CD1c-positive myeloid dendritic cell (primary cell): ENCODE measurements around the gene PLEKHH2.
"Not testable (repeated sequence)": the region's sequence is repeated elsewhere in the genome, so short reads cannot be mapped to it uniquely, and the experiment has no call there.

Experiments
- DNase-seq: peaks from one replicate; pipeline ENCODE4 v3.0.0-alpha.2; 2016; ENCODE audit errors: extremely low spot score

PLEKHH2 gene

GRCh38 chr2:43637030-43637803 is at the start of gene PLEKHH2:
Gene PLEKHH2 (plus strand): TSS chr2:43637260. CDS start chr2:43644674, 7,414 bp downstream.
- peak; percentile 74 for DNase-seq

GRCh38 chr2:43592443-43592842 is 44.6 kb upstream of the PLEKHH2 start:
- DNase-seq = no peak

GRCh38 chr2:43593254-43593653 is 43.8 kb upstream of the PLEKHH2 start:
- no peak for DNase-seq

- DNase-seq = no peak
Measured at GRCh38 chr2:43594875-43595274, 42.2 kb upstream of the PLEKHH2 start.

GRCh38 chr2:43595603-43596412 is 41.3 kb upstream of the PLEKHH2 start, which contains the start of gene THADA:
Gene THADA (minus strand): TSS chr2:43596038. CDS start chr2:43592392, 3,646 bp downstream.
- DNase-seq = peak; percentile 99

GRCh38 chr2:43600596-43600995 is 36.5 kb upstream of the PLEKHH2 start:
- not testable (repeated sequence) for DNase-seq

- no peak for DNase-seq
Measured at GRCh38 chr2:43604674-43605073, 32.4 kb upstream of the PLEKHH2 start.

GRCh38 chr2:43605079-43605655 is 31.9 kb upstream of the PLEKHH2 start:
- peak; percentile 18 for DNase-seq

- no peak for DNase-seq
Measured at GRCh38 chr2:43605851-43606250, 31.2 kb upstream of the PLEKHH2 start.

GRCh38 chr2:43609290-43609918 is 27.7 kb upstream of the PLEKHH2 start:
- peak; percentile 63 for DNase-seq

- no peak for DNase-seq
Measured at GRCh38 chr2:43610361-43610760, 26.7 kb upstream of the PLEKHH2 start.

- peak; percentile 75 for DNase-seq
Measured at GRCh38 chr2:43611987-43612894, 24.8 kb upstream of the PLEKHH2 start.

- no peak for DNase-seq
Measured at GRCh38 chr2:43612944-43613343, 24.1 kb upstream of the PLEKHH2 start.

- DNase-seq = no peak
Measured at GRCh38 chr2:43616967-43617680, 19.9 kb upstream of the PLEKHH2 start.

GRCh38 chr2:43619511-43619910 is 17.5 kb upstream of the PLEKHH2 start:
- no peak for DNase-seq

GRCh38 chr2:43622931-43623451 is 14.1 kb upstream of the PLEKHH2 start:
- DNase-seq = no peak

- no peak for DNase-seq
Measured at GRCh38 chr2:43631618-43632317, 5.3 kb upstream of the PLEKHH2 start.

GRCh38 chr2:43634604-43635306 is 2.3 kb upstream of the PLEKHH2 start:
- no peak for DNase-seq

GRCh38 chr2:43636153-43636552 is 907 bp upstream of the PLEKHH2 start:
- not testable (repeated sequence) for DNase-seq
